HG02943 (cell line): ENCODE data around the gene MTA3.

Experiments used
- ATAC-seq: cut with Tn5 transposase; IDR thresholded peaks from one replicate; pipeline ENCODE4 v1.9.1; 2021; ENCODE audit warnings: mild to moderate bottlenecking, low read depth, moderate library complexity; ENCODE audit not compliant: unreplicated experiment

Gene MTA3

DNA sequence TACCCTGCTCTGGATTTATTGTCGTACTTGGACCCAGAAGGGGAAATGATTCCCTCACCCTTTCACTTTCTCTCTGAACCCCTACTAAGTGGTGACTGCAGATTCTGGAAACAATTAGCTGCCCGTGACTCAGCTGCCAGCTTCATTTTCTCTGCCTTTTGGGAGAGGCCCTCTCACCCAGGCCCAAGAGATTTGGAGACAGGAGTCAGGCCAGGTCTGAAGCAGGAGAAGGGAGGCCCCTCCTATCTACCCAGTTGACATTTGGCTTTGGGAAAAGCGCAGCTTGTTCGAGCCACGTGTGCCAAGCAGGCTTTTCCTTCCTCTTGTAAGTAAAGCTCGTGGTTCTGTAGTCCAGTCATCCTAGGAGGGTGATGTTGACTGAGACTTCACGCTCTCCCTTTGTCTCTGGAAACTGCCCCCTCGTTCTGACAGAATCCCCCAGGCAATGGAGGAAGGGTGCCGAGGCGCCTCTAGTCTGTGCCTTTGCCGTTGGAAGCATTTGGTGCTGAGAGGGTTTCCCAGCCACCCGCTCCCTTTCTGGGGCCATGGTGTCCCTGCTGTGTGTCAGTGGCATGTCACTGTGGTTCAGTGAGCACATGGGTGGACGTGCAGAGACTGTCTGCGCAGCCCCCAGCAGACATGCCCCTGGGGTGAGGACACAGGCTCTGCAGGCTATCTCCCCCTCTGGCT lies 186.9 kb downstream of the MTA3 start:
- no peak for ATAC-seq

DNA sequence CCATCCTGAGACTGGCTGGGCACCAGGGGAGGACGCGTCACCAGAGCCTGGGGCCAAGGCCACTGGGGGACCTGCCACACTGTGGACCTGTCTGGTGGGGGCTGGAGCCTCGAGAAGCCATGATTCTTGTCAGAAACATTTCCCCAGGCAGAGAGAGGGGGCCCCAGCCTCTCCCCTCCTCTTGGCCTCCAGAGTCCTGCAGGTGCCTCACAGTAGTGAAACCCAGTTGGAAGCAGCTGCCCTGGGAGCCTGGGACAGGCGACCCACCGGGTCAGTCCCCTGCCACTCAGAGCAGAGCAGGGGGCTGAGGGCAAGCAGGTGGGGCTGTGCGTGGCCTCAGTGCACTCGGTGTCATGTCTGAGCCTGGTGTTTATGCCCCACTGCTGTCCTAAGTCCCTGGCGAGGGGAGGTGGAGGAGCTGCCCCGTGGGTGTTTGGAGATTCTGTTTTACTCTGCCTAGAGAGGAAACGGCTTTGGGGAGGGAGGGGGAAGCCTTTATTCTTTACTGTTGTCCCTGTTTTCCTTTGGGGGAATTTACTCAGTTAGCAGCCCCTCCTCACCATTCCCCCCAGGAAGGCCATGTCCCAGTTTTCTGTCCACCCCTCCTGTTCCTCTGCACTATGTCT lies 187.8 kb downstream of the MTA3 start:
- ATAC-seq: no peak

DNA sequence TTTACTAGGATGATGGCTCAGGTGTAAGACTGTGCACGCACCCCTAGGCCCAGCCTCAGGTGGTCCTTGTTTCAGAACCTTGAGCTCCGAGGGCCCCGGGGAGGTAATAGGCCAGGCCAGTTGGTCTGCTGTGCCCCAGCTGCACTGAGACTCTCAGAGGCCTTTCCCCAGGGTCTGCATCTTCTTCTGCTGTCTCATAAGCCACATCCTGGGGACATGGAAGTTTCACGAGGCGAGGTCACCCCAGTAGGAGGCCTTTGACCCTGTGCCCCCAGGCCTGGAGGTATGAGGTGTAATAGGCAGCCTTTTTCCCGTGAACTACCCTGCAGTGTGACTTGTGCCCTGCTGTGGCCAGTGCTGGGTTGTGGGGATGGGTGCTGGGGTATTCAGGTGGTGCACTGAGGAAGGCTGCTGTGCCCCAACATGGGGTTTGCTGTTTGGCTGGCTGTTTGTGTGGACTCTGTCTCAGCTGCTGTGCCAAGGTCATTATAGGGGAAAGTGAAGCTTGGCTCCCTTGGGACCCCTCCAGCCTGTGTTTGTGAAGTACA lies 188.6 kb downstream of the MTA3 start:
- ATAC-seq: no peak

DNA sequence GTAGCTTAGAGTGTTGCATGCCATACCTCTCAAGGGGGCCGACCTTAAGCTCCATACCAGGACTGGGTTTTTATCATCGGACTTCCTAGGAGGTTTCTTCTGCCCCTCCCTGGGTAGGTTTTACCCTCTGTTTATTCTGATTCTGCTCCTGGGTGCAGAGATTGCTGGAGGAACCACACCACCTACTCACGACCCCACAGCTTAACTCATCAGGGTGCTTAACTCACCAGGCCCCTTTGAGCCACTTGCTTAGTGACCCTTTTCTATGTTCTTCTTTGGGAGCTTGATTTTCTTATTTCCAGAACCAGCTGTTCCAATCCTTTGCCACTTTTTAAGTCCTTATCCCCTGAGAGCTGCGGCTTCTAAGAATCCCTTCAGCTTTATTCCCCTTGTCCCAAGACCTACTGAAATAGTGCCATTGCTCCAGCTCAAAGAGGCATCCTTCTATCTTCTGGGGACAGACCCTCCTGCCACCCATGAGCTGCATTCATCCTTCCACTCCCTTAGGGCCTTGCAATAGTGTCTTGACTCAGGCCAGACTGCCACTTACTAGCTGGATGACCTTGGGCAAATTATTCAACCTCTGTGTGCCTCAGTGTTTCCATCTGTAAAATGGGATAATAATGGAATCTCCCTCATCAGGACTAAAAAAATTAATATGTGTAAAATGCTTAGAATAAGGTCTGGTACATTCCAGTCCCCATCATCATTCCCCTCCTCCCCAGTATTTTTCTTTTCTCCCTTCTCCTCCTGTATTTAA lies 189.7 kb downstream of the MTA3 start:
- no peak for ATAC-seq

DNA sequence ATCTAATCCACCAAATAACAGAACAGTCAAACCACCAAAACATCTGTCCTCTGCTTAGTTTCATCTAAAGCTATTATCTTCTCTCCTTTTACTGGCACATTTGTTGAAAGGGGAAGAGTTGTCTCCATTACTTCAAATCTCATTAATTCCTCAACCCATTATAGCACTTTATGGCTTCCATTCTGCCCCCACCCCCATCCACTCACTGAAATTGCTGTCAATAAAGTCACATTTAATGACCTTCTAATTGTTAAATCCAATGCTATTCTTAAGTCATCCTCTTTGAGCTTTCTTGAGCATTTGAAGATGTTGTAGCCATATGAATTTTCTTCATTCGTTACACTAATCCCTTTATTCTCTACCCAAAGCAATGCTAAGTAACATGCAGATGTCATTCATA lies 190.3 kb downstream of the MTA3 start:
- ATAC-seq: no peak

DNA sequence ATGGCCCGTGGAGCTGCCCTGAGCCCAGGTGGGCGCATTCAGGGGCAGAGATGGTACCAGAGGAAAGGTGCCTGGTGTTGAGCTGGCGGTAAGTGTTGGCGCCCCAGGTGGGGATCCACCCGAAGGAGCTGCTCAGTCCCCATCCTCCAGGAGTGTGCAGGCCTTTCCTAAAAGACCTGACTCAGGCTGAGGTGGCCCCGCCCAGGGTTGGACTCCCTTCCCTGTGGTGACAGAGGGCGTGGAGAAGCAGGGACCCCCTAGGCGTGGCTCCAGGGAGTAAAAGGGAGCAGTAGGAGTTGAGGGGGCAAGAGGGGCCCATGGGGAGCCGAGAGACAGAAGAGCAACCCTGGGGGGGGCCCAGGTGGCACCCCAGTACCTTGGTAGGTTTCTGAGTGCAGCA lies 193.1 kb downstream of the MTA3 start:
- no peak for ATAC-seq

DNA sequence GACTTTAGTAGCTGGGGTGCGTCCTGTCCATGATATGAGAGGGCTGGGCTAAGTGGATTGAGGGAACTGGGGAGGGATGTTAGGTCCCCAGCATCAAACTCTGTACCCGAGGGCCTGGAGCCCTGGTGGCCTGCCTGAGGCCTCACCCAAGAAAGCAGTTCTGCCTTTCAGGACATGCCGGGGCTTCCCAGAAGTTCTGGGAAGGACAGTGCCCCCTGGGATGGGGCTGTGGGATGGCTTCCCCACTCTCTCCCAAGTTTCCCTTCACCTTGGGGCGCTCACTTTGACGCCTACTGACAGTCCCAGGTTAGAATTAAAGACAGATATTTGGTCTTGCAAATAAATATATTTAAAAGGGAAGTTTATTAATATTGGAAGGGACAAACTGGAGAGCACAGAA lies 193.7 kb downstream of the MTA3 start:
- ATAC-seq: no peak

DNA sequence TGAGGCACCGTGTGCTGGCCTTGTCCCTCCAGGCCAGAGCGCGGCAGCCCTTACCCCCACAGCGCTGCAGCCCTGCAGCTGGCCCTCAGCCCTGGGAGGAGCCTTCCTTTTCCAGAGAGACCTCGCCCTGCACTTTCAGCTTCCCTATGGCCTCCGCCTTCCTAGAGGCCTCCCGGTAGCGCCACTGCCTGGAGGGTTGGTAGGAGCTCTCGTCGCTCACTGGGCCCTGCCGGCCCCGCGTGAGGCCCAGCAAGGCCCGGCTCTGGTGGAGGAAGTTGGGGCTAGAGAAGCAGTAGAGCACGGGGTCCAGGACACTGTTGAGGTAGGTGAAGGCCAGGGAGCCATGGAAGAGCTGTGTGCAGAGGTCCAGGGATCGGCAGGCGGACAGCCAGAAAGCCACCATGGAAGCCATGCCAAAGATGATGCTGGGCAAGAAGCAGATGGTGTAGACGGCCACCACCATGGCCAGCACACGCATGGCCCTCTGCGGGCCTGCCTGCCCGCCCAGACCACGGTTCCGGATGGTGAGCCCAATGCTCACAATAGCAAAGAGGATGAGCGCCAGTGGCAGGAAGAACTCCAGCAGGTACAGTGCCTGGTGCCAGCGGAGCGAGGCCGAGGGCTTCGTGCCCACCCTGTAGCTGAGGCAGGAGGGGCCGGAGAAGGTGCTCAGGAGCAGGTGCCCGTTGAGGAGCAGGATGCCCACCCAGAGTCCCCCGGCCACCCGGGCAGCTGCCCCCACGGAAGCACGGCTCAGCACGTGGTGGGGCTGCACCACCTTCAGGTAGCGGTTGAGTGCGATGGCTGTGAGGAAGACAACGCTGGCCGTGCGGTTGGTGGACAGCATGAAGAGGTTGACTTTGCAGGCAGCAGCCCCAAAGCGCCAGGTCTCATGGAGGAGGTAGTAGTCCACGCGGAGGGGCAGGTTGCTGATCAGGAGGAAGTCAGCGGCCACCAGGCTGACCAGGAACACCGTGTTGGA lies 194.7 kb downstream of the MTA3 start:
- ATAC-seq: no peak

DNA sequence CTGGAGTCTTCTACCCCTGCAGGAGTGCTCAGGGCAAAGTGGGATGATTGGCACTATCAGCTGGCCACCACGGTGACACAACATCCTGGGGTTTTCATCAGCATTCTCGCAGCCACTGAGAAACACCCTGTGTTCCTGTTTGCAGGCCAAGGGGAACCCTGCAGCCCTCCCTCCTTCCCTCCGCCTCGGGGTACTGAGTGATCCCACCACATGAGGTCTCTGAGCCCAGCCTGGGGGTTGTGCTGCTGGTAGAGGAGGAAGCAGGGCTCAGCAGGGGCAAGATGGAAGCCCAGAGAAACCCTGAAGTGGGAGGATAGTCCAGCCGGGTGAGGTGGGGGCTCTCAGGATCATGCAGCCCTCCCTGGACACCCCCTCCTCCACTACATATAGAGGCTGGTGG lies 195.7 kb downstream of the MTA3 start, which contains the start of gene OXER1:
Gene OXER1 (minus strand): TSS at position 40 of the 400 bp plus-strand sequence. CDS start 73 bp downstream, outside the sequence.
- ATAC-seq: no peak

DNA sequence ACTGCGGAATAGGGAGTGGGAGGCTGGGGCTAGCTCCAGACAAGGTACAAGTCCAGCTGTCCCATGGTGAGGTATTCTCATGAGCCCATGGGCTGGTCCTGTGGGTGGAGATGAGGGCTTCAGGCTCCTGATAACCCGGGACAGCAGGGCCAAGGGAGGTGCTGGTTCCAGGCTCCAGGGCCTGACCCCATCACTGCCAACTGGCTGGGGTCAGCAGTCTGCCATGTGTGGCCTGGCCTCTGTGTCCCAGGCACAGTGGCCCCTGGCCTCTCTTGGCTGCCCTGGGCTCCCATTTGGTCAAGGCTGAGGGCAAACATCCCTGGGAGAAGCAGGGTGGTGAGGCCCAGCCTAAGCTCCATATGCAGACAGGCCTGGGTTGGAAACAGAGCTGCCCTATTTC lies 196.5 kb downstream of the MTA3 start:
- ATAC-seq: no peak

DNA sequence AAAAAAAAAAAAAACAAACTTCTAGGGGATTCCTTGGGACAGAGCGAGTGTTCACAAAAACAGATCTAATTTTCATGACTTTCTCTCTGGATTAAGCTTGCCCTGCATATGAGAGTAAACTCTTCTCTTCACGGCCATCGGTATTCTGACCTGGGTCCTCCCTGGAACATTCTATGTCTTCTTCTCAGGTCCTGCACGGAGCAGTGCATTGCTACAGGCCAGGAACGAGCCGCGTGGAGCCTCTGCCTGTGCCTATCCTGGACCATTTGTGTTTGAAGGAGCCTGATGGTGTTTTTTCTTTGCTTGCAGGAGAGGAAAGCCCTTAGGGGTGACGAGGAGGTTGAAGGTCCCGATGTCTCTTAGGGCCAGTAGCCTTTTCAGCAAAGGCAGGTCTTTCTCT lies 197.3 kb downstream of the MTA3 start:
- no peak for ATAC-seq

DNA sequence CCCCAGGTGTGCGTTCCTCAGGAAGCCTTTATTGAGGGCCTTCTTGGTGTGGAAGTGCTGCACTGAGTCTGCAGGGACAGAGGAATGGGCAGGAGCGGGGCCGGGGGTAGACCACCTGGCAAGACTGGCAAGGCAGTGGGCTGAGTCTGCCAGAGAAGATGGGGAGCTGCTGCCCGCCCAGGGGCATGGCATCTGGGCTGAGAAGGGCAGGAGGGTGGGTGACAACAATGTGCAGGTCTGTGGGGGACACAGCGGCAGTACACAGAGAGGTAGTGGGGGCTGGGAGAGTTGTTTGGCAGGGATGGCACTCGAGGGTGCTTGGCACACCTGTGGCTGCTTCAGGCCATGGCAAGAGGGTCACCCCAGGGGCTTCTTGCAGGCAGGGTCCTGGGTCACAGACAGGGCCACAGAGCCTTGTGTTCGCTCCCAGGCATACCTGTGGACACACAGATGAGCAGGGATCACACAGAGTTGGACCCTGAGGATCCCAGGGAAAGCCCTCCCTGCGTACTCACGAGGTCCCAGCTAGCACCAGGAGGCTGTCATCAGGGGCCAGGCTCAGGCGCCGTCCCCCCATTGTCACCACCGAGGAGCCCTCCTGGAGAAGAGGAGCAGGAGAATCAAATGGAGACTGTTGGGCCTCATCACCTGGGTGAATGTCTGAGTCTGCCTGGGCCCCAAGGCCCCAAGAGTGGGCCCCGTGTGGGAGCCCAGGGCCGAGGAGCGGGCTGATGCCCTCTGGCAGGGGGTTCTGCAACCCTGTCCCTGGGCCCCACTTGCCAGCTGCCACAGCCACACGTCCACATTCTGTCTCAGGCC lies 198.9 kb downstream of the MTA3 start:
- no peak for ATAC-seq

DNA sequence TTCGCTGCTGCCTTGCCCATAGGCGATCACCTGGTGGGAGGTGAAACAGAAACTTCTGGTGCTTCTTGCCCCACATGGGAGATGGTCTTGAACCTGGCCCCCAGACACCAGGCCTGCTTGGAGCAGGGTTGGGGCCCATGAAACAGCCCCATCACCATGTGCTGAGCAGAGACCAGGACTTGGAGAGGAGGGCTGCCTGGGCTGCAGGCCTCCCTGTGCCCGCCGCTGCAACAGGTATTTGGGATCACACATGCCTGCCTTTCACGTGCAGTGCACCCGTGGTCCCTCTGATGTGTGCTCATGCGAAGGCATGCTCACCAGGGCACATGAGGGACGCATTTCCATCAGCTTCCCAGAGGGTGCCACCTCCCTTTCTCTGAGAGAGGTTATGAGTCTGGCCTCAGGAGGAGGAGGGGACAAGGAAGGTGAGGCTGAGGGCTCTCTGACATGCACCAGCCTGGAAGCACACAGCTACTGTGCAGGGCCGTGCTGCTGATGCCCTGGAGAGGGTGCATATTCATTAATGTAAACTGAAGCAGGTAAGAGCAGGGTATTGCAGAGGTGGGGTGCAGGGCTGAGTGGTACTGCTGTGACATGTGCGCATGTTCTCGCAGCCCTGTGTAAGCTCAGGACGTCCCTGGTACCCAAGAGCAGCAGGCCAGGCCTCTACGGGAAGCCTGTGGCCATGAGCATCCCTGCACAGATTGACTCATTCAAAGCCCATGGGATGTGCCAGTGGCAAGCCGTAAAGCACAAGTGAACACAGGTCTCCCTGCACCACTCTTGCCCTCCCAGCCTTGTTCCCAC lies 199.7 kb downstream of the MTA3 start:
- ATAC-seq: no peak

DNA sequence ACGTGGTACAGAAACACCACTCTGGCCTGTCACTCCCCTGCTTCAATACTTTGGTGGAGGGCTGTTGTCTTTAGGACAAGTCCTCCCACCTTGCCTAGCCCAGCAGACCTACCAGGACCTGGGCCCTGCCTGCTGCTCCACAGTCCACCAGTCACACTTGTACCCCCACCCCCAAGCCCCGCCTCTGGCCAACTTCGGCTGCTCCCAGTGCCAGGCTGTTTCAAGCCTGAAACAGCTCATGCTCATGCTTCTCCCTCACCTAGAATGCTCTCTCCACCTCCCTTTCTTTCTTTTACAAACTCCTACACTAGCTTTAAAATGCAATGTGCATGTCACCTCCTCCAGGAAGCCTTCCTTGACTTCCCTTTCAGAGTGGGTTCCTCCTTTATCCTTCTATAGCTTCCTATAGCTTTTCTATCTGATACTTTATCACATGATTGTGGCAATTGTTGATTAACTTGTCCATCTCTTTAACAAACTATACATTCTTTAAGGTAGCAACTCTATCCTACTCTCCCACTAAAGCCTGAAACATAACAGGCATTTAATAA lies 200.3 kb downstream of the MTA3 start:
- no peak for ATAC-seq

DNA sequence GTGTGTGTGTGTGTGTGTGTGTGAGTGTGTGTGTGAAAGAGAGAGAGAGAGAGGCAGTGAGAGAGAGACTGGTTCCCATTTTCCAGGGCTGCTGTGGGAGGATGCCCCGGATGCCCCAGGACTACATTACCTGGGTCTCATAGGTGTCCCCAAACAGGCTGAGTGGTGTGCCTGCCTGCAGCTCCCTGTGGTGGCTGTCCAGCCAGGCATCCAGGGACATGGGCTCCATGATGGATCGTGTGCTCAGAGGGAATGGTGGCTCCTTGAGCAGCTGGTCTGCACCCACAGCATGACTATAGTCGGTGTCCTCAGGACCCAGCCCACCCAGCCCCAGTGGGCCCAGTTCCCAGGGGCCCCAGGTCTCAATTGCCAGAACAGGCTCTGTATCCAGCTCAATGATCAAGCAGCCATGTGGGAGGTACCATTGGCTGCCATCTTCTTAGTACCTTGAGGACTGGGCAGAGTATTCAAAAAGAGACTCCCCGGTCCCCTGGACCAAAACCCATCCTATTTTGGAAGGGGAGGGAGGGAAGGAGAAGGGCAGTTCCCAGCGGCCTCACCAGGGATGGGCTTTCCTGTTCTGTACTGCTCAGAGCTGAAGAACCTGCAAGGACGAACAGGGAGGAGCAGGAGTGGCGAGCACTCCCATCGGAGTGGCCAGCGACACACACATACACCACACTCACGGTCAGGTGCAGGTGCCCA lies 201.3 kb downstream of the MTA3 start:
- no peak for ATAC-seq

DNA sequence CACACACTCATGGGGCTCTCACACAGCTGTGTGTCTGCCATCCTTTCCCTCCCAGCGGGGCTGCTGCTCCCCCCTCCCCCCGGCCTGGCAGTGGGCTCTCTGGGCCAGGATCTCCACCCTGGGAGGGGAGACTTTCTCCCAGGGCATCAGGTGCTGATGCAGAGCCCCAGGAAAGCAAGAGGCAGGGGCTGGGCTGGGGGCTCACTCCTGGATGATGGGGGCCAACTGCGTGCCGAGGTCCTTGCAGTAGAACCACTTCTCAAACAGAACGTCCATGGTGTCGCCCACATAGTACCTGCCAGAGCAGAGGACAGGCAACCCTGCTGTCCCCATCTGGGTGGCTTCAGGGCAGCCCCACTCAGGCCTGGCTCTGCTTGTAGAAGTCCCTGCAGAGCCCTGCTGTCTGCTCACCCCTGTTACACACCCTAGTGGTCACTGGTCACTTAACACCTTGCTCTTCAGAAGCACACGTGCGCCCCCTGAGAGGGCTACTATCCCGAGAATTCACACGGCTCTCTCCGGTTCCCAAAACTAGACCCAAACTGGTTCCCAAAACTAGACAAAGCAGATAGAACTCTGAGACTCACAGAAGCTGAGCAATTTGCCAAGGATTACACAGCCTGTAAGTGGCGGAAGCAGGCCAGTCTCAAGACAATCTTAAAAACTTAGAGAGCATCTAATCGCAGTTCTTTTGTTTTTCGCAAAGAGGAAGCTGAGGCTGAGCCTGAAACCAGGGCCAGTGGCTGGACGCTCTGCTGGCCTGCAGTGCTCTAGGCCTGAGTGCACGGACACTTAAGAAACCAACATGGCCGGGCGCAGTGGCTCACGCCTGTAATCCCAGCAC lies 202.1 kb downstream of the MTA3 start:
- no peak for ATAC-seq
